C4-2B (cell line): ENCODE data around the gene SYNPR.

Experiments used
- ZFX ChIP-seq: fragments of 450-650 bp; IDR thresholded peaks from 2 replicates; pipeline ENCODE4 v1.6.1; 2017
- TF ChIP-seq, protein P1 (sequence below): fragments of 450-650 bp; conservative IDR thresholded peaks from 2 replicates; pipeline ENCODE4 v1.5.1; 2017; ENCODE audit warnings: mild to moderate bottlenecking

- TF ChIP-seq, protein P1, sequence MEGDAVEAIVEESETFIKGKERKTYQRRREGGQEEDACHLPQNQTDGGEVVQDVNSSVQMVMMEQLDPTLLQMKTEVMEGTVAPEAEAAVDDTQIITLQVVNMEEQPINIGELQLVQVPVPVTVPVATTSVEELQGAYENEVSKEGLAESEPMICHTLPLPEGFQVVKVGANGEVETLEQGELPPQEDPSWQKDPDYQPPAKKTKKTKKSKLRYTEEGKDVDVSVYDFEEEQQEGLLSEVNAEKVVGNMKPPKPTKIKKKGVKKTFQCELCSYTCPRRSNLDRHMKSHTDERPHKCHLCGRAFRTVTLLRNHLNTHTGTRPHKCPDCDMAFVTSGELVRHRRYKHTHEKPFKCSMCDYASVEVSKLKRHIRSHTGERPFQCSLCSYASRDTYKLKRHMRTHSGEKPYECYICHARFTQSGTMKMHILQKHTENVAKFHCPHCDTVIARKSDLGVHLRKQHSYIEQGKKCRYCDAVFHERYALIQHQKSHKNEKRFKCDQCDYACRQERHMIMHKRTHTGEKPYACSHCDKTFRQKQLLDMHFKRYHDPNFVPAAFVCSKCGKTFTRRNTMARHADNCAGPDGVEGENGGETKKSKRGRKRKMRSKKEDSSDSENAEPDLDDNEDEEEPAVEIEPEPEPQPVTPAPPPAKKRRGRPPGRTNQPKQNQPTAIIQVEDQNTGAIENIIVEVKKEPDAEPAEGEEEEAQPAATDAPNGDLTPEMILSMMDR: no peak
- no peak for TF ChIP-seq ZFX
These were observed 196.9 kb downstream of the SYNPR start for GRCh38 chr3:63474828-63475518.
